ENCODE results near the gene JPH4. TPM values are rescaled to one million over a fixed set of nuclear protein-coding genes. Genes with fewer than 3 reads are reported as not detected.

Gene JPH4
- total RNA-seq, 1 experiment from 2014 or later, result 0.15 TPM

DNA sequence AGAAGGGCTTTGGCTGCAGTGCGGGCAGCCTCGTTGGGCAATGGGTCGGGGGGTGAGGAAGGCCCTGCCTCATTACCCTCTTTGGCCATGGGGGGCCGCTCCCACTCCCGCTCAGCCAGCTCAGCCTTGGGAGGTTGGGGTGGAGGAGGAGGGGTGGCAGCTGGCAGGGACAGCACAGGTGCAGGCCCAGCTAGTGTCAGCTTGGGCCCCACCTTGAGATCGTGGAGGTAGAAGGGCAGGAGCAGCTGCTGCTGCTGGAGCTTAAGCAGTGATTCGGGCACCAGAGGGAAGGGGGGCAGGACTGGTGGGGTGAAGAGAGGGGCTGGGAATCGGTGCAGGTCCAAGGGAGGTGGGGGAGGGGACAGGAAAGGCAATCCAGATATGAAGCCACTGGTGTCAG, 53.0 kb downstream of the JPH4 start (continued):
- TF ChIP-seq, protein P1, sequence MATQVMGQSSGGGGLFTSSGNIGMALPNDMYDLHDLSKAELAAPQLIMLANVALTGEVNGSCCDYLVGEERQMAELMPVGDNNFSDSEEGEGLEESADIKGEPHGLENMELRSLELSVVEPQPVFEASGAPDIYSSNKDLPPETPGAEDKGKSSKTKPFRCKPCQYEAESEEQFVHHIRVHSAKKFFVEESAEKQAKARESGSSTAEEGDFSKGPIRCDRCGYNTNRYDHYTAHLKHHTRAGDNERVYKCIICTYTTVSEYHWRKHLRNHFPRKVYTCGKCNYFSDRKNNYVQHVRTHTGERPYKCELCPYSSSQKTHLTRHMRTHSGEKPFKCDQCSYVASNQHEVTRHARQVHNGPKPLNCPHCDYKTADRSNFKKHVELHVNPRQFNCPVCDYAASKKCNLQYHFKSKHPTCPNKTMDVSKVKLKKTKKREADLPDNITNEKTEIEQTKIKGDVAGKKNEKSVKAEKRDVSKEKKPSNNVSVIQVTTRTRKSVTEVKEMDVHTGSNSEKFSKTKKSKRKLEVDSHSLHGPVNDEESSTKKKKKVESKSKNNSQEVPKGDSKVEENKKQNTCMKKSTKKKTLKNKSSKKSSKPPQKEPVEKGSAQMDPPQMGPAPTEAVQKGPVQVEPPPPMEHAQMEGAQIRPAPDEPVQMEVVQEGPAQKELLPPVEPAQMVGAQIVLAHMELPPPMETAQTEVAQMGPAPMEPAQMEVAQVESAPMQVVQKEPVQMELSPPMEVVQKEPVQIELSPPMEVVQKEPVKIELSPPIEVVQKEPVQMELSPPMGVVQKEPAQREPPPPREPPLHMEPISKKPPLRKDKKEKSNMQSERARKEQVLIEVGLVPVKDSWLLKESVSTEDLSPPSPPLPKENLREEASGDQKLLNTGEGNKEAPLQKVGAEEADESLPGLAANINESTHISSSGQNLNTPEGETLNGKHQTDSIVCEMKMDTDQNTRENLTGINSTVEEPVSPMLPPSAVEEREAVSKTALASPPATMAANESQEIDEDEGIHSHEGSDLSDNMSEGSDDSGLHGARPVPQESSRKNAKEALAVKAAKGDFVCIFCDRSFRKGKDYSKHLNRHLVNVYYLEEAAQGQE (IDR thresholded peaks at IDR 0.05; ENCODE audit: low read depth), result no peak
- TF ChIP-seq CEBPB (IDR thresholded peaks at IDR 0.05; ENCODE audit: low read depth), result no peak
- no peak for TF ChIP-seq YY1 (IDR thresholded peaks at IDR 0.05; ENCODE audit: extremely low read depth, insufficient replicate concordance, low read depth, low read length)
- TF ChIP-seq SRF (IDR thresholded peaks at IDR 0.05; ENCODE audit: low read depth), result no peak

DNA sequence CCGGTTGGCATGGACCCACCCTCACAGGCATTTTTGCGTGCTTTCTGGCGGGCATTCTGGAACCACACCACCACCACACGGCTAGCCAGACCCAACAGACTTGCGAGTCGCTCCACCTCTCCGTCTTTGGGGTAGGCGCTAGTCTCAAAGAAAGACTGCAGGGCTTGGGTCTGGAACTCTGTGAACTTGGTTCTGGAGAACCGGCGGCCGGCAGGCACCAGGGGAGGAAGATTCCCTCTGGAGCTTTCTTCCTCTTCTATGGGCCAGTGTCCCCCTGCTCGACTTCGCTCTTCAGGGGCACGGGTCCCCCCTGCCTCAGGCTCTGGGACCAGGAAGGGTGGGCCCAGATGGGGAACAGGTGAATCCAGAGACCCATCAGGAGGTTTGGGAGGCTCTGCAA, 53.6 kb downstream of the JPH4 start:
- ChIA-PET RAD21 (ENCODE audit: low non-redundant PET in 1 of 2, low total read pairs in 2 of 2, uncharacterized antibody in 2 of 2, unreplicated experiment in 2 of 2) (no interaction called here), POLR2A (no interaction called here), CTCF (no interaction called here)
- Histone ChIP-seq H3K9me3 (ENCODE audit: control insufficient read depth in 1 of 2, insufficient read depth in 1 of 2, low read depth in 1 of 2, low read length in 2 of 2) (no peaks in the 10 kb centered on the region), H3K27me3 (ENCODE audit: insufficient read depth, low read length) (no peaks in the 10 kb centered on the region), H3K4me1 (ENCODE audit: control insufficient read depth in 1 of 2, insufficient read depth in 2 of 2, low read length in 2 of 2) (no peaks in the 10 kb centered on the region), H3K27ac (ENCODE audit: low read depth, low read length) (no peak overlapping the region), H3K4me2 (ENCODE audit: low read length) (no peak overlapping the region), H3K36me3 (ENCODE audit: control insufficient read depth in 1 of 2, insufficient read depth in 2 of 2, low read length in 2 of 2) (no peaks in the 10 kb centered on the region), H3K79me2 (ENCODE audit: insufficient read depth, low read length) (no peaks in the 10 kb centered on the region), H4K20me1 (ENCODE audit: insufficient read depth) (no peaks in the 10 kb centered on the region), H3K4me3 (replicated peaks in 1 of 2; ENCODE audit: low read depth in 1 of 2, low read length in 2 of 2) (no peak overlapping the region), H3K9ac (ENCODE audit: low read length) (no peak overlapping the region), H2AFZ (ENCODE audit: low read depth, low read length, poor library complexity, severe bottlenecking) (no peak overlapping the region), H3K9me2 (ENCODE audit: insufficient read depth) (no peaks in the 10 kb centered on the region)
- intact Hi-C loops (cut with micrococcal nuclease), result no loop called here
- no peak for ATAC-seq
- DNase-seq (ENCODE audit: low read depth, low spot score), result no peak
- no peak for TF ChIP-seq FOSL1 (IDR thresholded peaks at IDR 0.05; ENCODE audit: low read depth)
- no TSS peak for BruUV-seq (replicated peaks)
